Glomerular endothelial cell (primary cell): Measurements from ENCODE around the gene HOXC10. TPM values are rescaled to one million over a fixed set of nuclear protein-coding genes. Genes with fewer than 3 reads are reported as not detected.

ENCODE experiments used
- DNase-seq: peaks from one replicate; pipeline ENCODE4 v3.0.0-alpha.2; 2011; ENCODE audit warnings: low read depth, low spot score; ENCODE audit errors: extremely low read depth
- total RNA-seq: library from RNA; depleted of rRNA; stranded (reverse); fragments of >200 nt; gene quantifications from 2 replicates; pipeline ENCODE4 v1.2.3, GENCODE V29; 2015

HOXC10 gene
- total RNA-seq, 1 donor from 2014 or later, result 6.1 TPM

DNA sequence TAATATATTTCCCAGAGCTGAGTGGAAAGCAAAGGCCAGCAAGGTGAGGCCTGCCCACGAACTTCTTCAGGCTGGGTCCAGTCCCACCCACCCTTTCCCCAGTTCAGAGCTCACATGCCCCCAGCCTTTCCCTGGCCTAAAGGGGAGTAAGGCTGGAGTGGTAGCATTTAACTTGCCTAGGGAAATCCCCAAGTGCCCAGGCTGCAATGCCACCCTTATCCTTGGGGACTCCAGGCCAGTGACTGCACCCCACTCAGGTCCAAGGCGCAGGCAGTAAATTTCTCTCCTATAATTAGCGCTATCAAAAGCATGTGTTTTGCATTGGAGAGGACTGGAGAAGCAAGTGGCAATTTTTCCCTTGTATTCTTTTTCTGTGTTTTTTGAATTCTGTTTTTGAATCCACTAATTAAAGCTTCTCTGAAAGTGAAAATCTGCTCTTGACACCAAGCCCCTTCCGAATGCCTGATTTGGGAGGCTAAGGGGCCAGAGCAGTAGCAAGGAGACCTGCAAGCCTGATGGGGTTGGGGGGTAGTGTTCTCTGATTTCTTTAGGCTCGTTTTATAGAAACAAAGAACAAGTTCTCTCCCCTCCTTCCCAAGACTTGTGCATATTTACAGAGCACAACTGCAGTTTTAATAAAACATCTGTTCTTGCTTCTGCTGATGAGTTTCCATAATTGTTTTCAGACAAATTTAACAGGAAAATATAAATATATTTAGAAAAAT, 39.8 kb downstream of the HOXC10 start:
- no peak for DNase-seq

DNA sequence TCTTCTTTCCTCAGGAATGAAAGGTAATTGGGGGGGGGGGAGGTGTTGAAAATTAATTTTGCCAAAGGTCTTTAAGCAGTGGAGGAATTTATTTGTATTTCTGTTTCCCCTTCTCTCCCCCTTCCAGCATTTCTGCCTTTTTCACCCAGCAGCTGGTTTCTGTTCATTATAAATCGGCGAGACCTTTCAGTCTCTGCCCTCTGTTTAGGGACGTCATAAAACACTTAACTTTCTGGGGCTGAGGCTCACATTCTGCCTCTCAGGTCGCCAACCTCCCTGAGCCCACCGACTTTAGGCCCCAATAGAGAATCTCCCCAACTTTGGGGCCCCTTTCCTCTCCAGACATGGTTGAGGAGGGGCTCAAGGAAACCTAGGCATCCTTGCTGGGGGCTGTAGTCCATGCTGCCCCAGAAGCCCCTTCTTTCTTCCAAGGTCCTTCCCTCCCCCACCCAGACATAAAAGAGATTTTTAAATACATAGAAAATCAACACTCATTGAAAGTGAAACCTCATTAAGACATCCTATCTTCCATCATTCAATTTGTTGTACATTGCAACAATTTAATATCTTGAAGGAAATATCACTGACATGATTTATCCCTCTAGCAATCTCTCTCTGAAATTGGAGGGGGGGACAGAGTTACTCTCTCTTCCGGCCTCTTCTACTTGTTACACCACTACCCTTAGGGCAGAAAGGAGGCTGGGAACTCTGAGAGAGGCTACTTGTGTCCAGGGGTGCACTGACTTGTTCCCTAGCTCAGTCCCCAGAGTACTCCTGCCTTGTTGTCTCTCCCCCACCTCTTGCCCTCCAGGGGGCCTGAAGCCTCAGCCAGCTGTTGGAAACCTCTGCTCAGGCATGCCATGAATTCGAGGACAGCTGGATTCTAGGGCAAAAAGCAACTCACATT, 40.8 kb downstream of the HOXC10 start:
- no peak for DNase-seq

DNA sequence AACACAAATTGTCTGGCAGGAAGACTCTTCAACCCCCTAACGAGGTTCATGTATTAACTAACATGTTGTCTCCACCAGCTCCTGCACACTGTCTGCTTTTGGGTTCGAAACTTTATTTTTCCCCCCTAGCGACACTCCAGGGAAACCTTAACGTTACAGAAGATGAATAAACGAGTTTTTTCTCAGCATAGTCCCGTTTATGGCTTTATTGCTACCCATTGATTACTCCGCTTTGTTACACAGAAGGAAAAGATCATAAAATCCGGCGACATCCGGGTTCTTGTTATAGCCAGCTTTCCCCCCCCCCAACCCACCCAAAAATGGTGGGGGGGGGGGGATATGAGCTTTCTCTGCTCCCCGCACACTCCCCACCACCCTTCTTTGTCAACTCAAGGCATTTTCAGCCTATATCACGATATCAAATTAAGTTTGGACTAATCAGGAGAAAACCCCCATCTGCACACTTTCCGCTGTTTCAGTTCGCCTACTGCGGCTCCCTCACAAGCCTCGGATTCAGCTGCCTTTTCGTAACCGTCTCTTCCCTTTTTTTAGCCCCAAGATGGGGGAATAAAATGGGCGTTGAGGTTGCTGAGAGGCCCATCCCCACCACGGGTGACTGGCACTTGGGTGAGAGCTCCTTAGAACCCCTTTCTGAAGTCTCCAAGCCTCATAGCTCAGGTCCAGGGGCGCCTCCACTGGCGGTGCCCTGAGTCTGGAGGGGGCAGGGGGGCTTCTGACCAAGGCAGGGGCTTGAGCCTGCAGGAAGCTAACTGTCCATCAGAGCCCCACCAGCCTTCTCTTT, 41.9 kb downstream of the HOXC10 start:
- DNase-seq, result no peak

DNA sequence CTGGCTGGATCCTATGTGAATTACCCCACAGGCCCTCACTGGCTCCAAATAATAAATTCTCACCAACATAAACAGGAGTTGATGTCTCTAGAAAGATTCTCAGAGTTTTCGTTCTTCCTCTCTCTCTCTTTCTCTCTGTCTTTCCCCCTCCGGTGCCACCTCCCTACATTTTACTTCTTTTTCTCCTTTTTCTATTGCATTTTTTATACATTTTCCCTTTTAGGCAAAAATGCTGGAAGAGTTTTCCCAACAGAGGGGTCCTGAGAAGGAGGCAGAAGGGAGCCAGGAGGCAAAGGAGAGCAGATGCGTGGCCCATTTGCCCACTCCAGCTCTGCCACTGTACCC, 42.5 kb downstream of the HOXC10 start:
- no peak for DNase-seq

DNA sequence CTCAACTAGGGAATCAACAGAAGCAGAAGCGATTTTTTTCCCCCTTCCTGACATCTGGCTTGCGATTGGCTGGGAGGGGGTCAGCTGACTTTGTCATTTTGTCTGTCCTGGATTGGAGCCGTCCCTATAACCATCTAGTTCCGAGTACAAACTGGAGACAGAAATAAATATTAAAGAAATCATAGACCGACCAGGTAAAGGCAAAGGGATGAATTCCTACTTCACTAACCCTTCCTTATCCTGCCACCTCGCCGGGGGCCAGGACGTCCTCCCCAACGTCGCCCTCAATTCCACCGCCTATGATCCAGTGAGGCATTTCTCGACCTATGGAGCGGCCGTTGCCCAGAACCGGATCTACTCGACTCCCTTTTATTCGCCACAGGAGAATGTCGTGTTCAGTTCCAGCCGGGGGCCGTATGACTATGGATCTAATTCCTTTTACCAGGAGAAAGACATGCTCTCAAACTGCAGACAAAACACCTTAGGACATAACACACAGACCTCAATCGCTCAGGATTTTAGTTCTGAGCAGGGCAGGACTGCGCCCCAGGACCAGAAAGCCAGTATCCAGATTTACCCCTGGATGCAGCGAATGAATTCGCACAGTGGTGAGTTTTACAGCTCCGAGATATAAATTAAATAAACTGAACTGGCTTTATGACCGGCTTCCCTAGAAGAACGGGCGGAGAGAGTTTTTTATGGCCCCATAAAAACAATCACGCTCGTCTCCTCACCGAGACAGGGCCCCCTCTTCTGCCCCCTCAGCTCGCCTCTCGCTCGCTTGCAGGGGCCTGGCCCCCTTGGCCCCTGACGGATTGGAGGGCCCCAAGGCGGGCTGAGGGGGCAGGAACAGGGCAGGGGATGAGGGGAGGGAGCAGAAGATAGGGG, 43.6 kb downstream of the HOXC10 start, which contains the start of gene HOXC6:
Gene HOXC6, plus strand, starts transcription at position 127 of the 888 bp plus-strand sequence. Its CDS starts 82 bp downstream, at position 209.
- DNase-seq, result no peak

DNA sequence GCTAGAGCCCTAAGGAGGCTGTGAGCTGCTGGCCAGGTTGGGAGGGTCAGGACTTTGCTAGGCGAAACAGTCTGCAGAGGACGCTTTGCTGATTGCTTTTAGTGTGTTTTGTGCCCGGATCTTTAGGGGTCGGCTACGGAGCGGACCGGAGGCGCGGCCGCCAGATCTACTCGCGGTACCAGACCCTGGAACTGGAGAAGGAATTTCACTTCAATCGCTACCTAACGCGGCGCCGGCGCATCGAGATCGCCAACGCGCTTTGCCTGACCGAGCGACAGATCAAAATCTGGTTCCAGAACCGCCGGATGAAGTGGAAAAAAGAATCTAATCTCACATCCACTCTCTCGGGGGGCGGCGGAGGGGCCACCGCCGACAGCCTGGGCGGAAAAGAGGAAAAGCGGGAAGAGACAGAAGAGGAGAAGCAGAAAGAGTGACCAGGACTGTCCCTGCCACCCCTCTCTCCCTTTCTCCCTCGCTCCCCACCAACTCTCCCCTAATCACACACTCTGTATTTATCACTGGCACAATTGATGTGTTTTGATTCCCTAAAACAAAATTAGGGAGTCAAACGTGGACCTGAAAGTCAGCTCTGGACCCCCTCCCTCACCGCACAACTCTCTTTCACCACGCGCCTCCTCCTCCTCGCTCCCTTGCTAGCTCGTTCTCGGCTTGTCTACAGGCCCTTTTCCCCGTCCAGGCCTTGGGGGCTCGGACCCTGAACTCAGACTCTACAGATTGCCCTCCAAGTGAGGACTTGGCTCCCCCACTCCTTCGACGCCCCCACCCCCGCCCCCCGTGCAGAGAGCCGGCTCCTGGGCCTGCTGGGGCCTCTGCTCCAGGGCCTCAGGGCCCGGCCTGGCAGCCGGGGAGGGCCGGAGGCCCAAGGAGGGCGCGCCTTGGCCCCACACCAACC, 44.8 kb downstream of the HOXC10 start:
- DNase-seq, result no peak

DNA sequence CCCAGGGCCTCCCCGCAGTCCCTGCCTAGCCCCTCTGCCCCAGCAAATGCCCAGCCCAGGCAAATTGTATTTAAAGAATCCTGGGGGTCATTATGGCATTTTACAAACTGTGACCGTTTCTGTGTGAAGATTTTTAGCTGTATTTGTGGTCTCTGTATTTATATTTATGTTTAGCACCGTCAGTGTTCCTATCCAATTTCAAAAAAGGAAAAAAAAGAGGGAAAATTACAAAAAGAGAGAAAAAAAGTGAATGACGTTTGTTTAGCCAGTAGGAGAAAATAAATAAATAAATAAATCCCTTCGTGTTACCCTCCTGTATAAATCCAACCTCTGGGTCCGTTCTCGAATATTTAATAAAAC, 45.5 kb downstream of the HOXC10 start:
- no peak for DNase-seq

DNA sequence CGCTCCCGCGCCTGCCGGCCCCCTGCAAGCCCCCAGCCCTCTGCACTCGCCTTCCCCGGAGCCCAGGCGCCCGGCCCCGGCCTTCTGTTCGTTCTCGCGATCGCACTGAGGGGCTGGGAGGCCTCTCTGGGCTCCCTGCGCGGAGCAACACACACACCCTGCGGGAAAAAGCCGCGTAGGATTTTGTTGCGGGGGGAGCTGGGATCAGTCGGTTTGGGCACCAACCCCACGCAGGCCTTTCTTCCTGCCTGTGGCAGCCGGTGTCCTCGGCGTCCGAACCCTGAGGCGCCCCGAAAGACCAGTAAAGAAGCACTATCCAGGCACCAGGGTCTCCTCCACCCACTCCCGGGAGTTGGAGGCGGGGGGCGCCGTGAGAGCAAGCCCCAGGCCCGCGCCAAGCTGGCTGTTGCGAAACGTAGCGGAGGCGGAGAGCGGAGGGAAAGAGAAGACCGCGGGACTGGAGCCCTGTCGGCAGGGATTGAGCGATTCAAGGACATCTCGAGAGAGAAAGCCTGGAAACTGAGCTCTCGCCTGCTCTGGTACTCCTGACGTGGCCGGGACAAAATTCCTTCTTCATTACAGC, 46.0 kb downstream of the HOXC10 start:
- DNase-seq, result no peak

DNA sequence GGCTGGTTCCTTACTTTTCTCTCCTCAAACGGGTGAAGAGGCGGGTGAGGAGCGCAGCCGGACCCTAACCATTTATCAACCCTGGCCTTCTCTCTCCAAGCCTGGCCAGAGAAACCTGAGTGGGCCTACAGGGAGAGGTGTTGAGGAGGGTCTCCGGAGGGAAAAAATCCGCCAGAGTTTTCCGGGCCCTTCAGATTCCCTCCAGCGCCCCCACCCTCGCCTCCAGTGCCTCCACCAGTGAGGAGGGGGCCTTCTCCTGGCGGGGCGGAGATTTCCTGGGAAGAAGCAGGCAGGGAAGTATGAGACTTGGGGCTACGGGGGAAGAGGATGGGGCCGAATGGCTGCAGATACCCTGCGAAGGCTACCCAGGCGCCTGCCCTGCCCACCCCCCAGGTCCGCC, 46.5 kb downstream of the HOXC10 start:
- DNase-seq, result no peak

DNA sequence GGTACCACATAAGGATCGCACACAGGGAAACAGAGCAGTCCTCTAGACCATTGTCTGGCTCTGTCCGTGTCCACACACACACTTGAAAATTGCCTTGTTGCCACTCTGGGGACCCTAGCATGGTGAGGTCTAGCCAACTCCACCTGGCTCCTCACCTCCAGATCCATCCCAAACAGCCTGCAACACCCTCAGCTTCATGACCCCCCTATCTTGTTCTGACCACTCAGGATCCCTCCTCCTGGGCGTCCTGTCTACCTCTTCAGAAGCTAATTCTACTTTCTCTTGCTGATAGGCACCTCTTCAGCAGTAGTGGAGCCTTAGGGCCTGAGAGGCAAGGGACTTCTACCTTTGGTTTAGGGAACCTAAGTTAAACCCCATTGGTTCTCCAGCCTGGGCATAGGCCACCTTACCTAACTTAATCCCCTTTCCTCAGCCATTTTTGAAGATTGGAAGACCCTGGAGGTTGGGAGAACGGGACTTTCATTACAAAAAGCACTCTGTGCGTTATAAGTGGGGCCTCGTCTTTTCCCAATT, 47.2 kb downstream of the HOXC10 start:
- DNase-seq, result no peak

DNA sequence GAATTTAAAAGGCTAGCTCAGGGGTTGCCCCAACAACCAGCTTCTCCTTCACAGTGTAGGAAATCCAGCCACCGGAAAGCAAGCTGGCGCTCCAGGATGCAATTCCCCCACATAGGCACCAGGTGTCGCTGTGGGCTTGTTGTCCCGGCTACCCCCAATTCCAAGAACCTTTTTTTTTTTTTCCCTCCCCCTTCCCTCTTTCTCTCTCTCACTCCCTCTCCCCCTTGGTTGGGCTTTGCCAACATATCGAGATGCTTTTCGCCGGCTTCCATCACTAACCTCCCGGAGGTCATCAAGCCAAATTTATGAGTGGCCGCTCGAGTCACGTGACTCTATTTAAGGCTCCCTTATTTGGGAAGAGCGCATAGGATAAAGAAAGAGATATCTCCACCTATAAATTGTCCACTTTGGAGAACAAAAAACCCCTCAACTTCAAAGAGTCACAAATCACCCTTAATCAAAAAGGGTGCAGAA, 47.7 kb downstream of the HOXC10 start, which contains the start of gene HOXC5:
Gene HOXC5, plus strand, starts transcription at position 424 of the 474 bp plus-strand sequence. CDS start 73 bp downstream, outside the sequence.
- DNase-seq, result peak; percentile 34

DNA sequence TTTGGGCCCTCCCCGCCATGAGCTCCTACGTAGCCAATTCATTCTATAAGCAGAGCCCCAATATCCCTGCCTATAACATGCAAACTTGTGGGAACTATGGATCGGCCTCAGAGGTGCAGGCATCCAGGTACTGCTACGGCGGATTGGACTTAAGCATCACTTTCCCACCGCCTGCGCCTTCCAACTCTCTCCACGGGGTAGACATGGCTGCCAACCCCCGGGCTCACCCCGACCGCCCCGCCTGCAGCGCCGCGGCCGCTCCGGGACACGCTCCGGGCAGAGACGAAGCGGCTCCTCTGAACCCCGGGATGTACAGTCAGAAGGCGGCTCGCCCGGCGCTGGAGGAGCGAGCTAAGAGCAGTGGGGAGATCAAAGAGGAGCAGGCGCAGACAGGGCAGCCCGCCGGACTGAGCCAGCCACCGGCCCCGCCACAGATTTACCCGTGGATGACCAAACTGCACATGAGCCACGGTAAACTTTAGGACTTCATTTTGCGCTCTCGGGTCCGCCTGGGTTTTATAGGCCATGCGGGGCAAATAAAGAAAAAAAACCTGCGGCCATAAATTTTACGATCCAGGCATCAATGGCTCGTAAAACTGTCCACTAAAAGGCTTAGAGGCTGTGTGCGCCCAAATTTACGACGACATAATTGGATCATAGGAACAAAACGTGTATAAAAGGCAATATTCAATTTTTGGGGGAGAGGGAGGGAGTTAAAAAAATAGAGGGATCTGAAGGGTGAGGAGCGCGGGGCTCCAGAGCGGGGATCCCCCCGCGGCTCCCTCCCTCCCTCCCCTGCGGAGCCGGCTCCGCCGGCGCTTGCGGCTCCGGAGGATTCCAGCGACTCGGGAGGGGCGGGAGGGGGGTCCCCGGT, 48.4 kb downstream of the HOXC10 start:
- no peak for DNase-seq

DNA sequence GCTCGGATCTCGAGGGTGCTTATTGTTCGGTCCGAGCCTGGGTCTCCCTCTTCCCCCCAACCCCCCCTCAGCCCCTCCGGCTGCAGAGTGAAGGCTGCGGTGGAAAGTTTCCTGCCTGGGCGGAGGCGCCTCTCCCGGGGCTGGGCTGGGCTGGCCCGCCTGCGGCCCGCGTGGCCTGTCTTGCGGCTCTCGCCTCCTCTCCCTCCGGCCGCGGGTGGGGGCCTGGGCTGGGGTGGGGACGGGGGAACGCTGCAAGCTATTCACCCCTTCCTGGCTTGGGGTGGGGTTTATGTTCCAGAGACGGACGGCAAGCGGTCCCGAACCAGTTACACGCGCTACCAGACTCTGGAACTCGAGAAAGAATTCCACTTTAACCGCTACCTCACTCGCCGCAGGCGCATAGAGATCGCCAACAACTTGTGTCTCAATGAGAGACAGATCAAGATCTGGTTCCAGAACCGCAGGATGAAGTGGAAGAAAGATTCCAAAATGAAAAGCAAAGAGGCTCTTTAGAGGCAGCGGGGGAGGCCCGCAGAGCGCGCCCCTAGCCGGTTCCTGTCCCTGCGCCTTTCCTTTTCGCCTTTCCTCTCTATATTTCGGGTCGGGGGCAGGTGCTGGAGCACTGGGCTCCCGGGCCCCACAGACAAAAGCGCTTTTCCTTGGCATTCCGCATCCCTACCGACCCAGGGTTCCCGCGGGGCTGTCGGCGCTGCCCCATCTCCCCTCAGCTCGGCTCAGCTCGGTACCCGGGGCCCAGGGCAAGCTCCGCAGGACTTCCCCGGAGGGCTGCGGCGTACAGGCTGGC, 49.2 kb downstream of the HOXC10 start:
- DNase-seq, result no peak

DNA sequence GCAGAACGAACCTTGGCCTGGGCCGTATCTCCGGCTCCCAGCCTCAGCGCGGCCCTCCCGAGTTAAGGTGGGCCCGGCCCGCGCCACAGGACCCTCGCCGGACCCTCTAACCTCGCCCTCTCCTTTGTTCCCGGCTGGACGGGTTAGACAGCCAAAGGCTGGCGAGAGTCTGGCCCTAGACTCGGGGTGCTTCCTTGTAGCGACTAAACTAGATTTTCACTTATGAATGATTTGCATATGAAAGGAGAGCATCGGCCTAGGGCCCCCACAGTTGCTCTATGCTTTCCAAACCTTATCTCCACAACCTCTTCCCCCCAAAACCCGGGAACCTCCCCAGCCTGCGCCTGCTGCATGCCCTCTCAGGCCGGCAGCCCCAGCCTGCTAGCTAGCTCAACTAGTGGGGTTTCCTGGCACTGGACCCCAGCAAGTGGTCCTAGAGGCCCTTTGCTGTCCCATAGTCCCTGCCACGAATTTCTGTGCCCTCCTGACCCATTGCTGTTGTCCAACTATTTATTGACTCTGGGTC, 49.9 kb downstream of the HOXC10 start:
- DNase-seq, result no peak

DNA sequence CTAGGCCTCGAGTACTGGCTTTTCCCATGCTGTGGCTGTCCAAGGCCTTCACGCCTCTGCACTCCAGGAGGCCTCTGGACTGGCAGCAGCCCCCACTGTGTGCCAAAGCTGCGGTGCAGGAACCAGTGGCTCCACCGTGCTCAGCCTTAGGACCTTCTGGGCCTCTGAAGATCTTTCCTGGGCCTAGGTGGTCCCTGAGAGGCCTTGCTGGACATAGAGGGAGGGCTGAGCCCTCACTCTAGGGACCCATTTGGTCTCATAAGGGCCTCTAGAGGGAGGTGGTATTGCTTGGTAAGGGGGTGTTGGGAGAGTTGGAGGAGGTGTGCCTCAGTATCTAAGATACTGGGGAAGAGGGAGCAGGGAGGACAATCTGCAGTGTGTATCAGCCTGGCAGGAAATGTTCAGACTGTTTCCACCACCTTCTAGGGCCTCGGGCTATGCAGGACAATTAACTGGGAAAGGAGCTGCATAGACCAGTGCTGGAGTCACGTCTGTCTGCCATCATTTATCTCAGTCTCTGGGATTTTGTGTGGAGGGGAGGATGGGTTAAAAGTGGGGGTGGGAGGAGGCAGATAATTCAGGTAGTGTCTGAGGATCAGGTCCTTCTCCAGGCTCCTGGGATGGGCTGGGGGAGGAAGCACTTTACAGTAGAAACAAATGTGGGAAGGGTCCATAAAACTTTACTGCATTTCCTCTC, 50.8 kb downstream of the HOXC10 start:
- no peak for DNase-seq
